Thyroid gland (tissue), 4 donors: Measurements from ENCODE around the gene SLC4A4. TPM values are rescaled to one million over a fixed set of nuclear protein-coding genes. Genes with fewer than 3 reads are reported as not detected.
"Not testable (repeated sequence)": the region's sequence is repeated elsewhere in the genome, so short reads cannot be mapped to it uniquely, and the experiment has no call there.

Source experiments
- DNase-seq, 2 donors: peaks; one replicate each; pipeline ENCODE4 v3.0.0-alpha.2; 2019
- H3K27ac ChIP-seq, 3 donors: fragments of 200-600 bp; sonication (generic); 1 replicate in 2 of 3; 2 replicates in 1 of 3; pipeline ENCODE4 v1.5.1; 2016 to 2019; ENCODE audit warnings: mild to moderate bottlenecking in 1 of 3, moderate library complexity in 1 of 3
- H3K27me3 ChIP-seq: fragments of 200-600 bp; sonication (generic); one replicate; pipeline ENCODE4 v1.5.1; 2019
- H3K36me3 ChIP-seq, 2 donors: fragments of 200-600 bp; sonication (generic); one replicate each; pipeline ENCODE4 v1.5.1; 2016 to 2019
- H3K4me1 ChIP-seq, 2 donors: fragments of 200-600 bp; sonication (generic); one replicate each; pipeline ENCODE4 v1.5.1; 2017 to 2019
- H3K4me3 ChIP-seq, 3 donors: fragments of 200-600 bp; sonication (generic); replicated peaks in 1 of 3; 1 replicate in 2 of 3; 2 replicates in 1 of 3; pipeline ENCODE4 v1.5.1; 2016; ENCODE audit warnings: mild to moderate bottlenecking in 1 of 3
- H3K9me3 ChIP-seq: fragments of 200-600 bp; sonication (generic); one replicate; pipeline ENCODE4 v1.5.1; 2017
- POLR2A ChIP-seq, 2 donors: fragments of 450-650 bp; IDR thresholded peaks; one replicate each; pipeline ENCODE4 v1.6.1; 2017; ENCODE audit warnings: antibody characterized with exemption in 2 of 2, mild to moderate bottlenecking in 2 of 2, moderate library complexity in 1 of 2
- WGBS, 2 donors: methylation state at CpG; one replicate each; pipeline ENCODE4 v1.1.5; 2017; 5-methylcytosine and 5-hydroxymethylcytosine counted together
- intact Hi-C: fragments of 100-400 bp; cut with DNase I; formaldehyde crosslinking; loops from one replicate; pipeline ENCODE4 v1.15.1; 2023
- total RNA-seq, 4 donors: library from RNA; depleted of rRNA; stranded (reverse); fragments of >200 nt; gene quantifications; one replicate each; pipeline ENCODE4 v1.2.3, GENCODE V29; 2016
- TF ChIP-seq, protein P1 (sequence below), 6 experiments: fragments of 200-600 bp in 3 of 6; fragments of 450-650 bp in 3 of 6; sonication (generic) in 3 of 6; IDR thresholded peaks; one replicate each; pipeline ENCODE4 v1.5.1; 2016 to 2019; ENCODE audit warnings: antibody characterized with exemption in 6 of 6, mild to moderate bottlenecking in 2 of 6, inconsistent platforms in 1 of 6, moderate library complexity in 1 of 6

Gene SLC4A4
- total RNA-seq, 4 donors from 2014 or later = 39.8 to 90.7 (median 72.8) TPM

DNA sequence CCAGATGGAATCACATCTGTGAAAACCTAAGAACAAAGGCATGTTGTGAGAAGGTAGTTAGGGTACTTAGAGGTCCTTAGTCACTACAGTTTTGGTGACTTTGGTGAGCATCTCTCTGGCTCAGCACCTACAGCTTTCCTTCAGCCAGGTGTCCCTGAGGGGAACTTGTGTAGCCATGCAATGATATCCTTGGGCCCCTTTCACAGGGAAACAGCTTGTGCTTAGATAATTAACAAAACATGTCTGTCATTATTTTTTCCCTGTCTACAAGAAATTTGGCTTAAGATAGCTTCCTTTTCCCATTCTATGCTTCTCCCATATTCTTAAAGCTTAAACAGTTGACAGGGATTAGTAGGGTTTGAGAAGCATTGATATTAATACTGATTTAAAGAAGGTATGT lies 63.8 kb downstream of the SLC4A4 start:
- Histone ChIP-seq H3K4me3 (no peak overlapping the region), H3K27ac (no peak overlapping the region), H3K27me3 (no peaks in the 10 kb centered on the region), H3K4me1 (peaks cover 6 to 15% of the 10 kb centered on the region in 2 donors), H3K9me3 (no peaks in the 10 kb centered on the region), H3K36me3 (no peaks in the 10 kb centered on the region)
- intact Hi-C loops = no loop called here
- no peak for DNase-seq
- TF ChIP-seq, protein P1, sequence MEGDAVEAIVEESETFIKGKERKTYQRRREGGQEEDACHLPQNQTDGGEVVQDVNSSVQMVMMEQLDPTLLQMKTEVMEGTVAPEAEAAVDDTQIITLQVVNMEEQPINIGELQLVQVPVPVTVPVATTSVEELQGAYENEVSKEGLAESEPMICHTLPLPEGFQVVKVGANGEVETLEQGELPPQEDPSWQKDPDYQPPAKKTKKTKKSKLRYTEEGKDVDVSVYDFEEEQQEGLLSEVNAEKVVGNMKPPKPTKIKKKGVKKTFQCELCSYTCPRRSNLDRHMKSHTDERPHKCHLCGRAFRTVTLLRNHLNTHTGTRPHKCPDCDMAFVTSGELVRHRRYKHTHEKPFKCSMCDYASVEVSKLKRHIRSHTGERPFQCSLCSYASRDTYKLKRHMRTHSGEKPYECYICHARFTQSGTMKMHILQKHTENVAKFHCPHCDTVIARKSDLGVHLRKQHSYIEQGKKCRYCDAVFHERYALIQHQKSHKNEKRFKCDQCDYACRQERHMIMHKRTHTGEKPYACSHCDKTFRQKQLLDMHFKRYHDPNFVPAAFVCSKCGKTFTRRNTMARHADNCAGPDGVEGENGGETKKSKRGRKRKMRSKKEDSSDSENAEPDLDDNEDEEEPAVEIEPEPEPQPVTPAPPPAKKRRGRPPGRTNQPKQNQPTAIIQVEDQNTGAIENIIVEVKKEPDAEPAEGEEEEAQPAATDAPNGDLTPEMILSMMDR (IDR thresholded peaks at IDR 0.05) = no peak
- TF ChIP-seq POLR2A (IDR thresholded peaks at IDR 0.05) = no peak

DNA sequence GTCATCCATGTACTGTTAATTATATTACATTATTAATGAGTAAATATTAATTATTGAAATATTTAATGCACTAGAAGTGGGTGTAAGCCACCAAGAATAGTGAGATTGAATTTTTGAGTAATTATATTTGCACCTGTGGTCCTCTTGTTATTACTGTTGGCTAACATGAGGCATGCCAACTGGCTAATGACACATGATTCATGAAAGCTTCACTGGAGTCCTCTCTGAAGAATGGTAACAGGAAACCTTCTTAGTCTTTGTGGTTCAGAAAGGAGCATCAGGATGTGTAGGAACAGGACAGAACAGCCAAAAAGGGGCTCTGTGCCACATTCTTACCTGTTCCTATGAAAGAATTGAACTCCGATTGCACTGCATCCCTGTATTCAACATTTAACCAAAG lies 65.2 kb downstream of the SLC4A4 start:
- no peak overlapping the region for H3K4me3 ChIP-seq
- H3K27me3 ChIP-seq = no peaks in the 10 kb centered on the region
- DNase-seq = no peak
- H3K36me3 ChIP-seq = no peaks in the 10 kb centered on the region
- no peaks in the 10 kb centered on the region for H3K9me3 ChIP-seq
- TF ChIP-seq, protein P1 (IDR thresholded peaks at IDR 0.05) = no peak
- TF ChIP-seq POLR2A (IDR thresholded peaks at IDR 0.05) = no peak
- no peak overlapping the region for H3K27ac ChIP-seq
- intact Hi-C loops = no loop called here
- WGBS, 2 donors = 94 to 95% methylated on average over 1 of the region's 1 CpG
- peaks cover 6 to 15% of the 10 kb centered on the region in 2 donors for H3K4me1 ChIP-seq

DNA sequence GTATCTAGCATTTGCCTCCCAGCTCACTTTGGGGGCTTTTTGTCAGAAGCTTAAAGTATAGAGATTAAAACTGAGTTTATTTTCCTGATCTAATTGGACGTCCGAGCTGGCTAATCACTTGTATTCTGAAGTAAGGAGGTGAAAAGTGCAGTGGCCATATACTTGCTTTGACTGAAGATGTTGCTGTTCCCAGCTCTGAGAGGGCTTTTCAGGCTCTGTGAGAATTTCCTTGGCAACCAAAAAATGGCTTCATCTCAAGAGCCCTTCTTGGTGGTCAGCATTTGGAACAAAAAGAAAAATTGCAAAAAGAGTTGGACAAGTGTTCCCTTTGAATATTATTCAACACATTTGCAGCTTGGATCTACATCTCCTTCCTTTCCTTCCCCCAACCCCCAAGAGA lies 67.0 kb downstream of the SLC4A4 start:
- peaks cover 3 to 13% of the 10 kb centered on the region in 2 donors for H3K4me1 ChIP-seq

DNA sequence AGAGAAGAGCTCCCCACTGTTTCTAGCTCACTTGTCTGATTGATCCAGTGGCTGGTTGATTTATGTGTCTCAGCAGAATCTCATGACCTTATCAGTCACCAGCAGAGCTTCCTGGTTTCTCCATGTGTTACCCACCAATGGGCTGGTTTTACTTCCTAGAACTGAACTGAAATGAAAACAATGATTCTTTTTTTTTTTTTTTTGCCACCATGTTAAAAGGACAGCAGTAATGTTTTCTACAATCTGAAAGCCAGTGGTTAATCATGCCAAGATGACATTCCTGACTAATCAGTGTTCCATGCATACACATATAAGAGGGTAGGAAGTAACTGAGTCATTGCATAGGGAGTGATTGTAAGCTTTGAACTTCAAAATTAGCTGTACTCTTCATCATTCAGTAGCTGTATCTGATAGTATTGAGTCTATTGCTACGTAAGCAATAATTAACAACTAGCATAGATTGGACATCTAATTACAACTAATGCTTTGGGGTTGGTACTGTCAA lies 67.7 kb downstream of the SLC4A4 start:
- H3K9me3 ChIP-seq = no peaks in the 10 kb centered on the region
- H3K4me3 ChIP-seq = no peak overlapping the region
- H3K36me3 ChIP-seq = no peaks in the 10 kb centered on the region
- intact Hi-C loops = no loop called here
- H3K4me1 ChIP-seq = peaks cover 0 to 9% of the 10 kb centered on the region in 2 donors
- WGBS, 2 donors = 83 to 95% methylated on average over 1 of the region's 1 CpG
- DNase-seq = no peak
- no peak overlapping the region for H3K27ac ChIP-seq
- no peaks in the 10 kb centered on the region for H3K27me3 ChIP-seq
- TF ChIP-seq, protein P1 (IDR thresholded peaks at IDR 0.05) = no peak
- no peak for TF ChIP-seq POLR2A (IDR thresholded peaks at IDR 0.05)

More for the DNA sequence above, 67.0 kb downstream of the SLC4A4 start:
- H3K4me3 ChIP-seq = no peak overlapping the region
- H3K27me3 ChIP-seq = no peaks in the 10 kb centered on the region
- intact Hi-C loops = no loop called here
- no peaks in the 10 kb centered on the region for H3K9me3 ChIP-seq
- no peak overlapping the region for H3K27ac ChIP-seq
- H3K36me3 ChIP-seq = no peaks in the 10 kb centered on the region
- TF ChIP-seq, protein P1 (IDR thresholded peaks at IDR 0.05) = no peak
- TF ChIP-seq POLR2A (IDR thresholded peaks at IDR 0.05) = no peak
- 38 to 44% methylated on average over 2 of the region's 2 CpGs for WGBS, 2 donors
- no peak for DNase-seq

DNA sequence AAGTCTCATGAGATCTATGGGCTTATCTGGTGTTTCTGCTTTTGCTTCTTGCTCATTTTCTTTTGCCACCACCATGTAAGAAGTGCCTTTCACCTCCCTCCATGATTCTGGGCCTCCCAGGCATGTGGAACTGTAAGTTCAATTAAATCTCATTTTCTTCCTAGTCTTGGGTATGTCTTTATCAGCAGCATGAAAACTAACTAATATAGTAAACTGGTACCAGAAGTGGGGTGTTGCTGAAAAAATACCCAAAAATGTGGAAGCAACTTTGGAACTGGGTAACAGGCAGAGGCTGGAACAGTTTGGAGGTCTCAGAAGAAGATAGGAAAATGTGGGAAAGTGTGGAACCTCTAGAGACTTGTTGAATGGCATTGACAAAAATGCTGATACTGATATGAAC lies 70.1 kb downstream of the SLC4A4 start:
- H3K4me1 ChIP-seq, H3K9me3 ChIP-seq, DNase-seq, intact Hi-C loops, H3K27me3 ChIP-seq, H3K36me3 ChIP-seq, H3K4me3 ChIP-seq, H3K27ac ChIP-seq: not testable (repeated sequence)

DNA sequence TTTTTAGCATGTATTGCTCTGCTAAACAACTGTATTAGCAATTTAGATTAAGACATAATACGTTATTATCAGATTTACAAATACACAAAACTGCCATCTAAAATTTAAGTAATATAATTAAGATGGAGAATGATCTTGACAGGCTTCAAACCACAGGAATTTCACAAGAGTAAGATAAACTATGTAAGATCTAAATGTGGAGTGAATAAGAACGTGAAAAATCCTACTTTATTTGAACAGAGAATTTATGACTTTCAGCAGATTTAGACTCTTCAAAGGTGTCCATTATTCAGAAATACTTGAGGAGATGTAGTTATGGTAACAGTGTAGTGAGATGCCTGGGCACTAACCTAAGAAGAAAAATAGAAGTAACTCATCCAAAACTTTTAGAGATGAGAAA lies 73.2 kb downstream of the SLC4A4 start:
- Histone ChIP-seq H3K4me1 (no peaks in the 10 kb centered on the region), H3K4me3 (no peak overlapping the region), H3K27me3 (no peaks in the 10 kb centered on the region), H3K9me3 (no peaks in the 10 kb centered on the region), H3K27ac (no peak overlapping the region), H3K36me3 (no peaks in the 10 kb centered on the region)
- 70 to 73% methylated on average over 2 of the region's 2 CpGs for WGBS, 2 donors
- no peak for DNase-seq
- no peak for TF ChIP-seq POLR2A (IDR thresholded peaks at IDR 0.05)
- TF ChIP-seq, protein P1 (IDR thresholded peaks at IDR 0.05) = no peak
- intact Hi-C loops = no loop called here
